Fibroblast of lung (primary cell): ENCODE results near the gene USP30. TPM values are rescaled to one million over a fixed set of nuclear protein-coding genes. Genes with fewer than 3 reads are reported as not detected.

Experiments used
- DNase-seq, 2 donors: peaks; one replicate each; pipeline versions ENCODE4 v3.0.0 to v3.0.0-alpha.2; 2010; ENCODE audit warnings: low read depth in 2 of 2
- H2AFZ ChIP-seq: 2 replicates; pipeline ENCODE4 v1.5.1; 2012; ENCODE audit warnings: low read length, control low read depth, inconsistent platforms
- H3K27ac ChIP-seq: 2 replicates; pipeline ENCODE4 v1.5.1; 2011; ENCODE audit warnings: low read length, control low read depth; ENCODE audit not compliant: insufficient read depth
- H3K27me3 ChIP-seq: 2 replicates; pipeline ENCODE4 v1.5.1; 2011; ENCODE audit warnings: mild to moderate bottlenecking, low read length; ENCODE audit not compliant: control insufficient read depth, insufficient read depth
- H3K36me3 ChIP-seq: 2 replicates; pipeline ENCODE4 v1.5.1; 2011; ENCODE audit warnings: low read length; ENCODE audit not compliant: control insufficient read depth, insufficient read depth
- H3K4me1 ChIP-seq: 2 replicates; pipeline ENCODE4 v1.5.1; 2011; ENCODE audit warnings: low read length; ENCODE audit not compliant: control insufficient read depth, insufficient read depth; ENCODE audit errors: extremely low read depth
- H3K4me2 ChIP-seq: 2 replicates; pipeline ENCODE4 v1.5.1; 2011; ENCODE audit warnings: low read length, control low read depth; ENCODE audit not compliant: insufficient read depth; ENCODE audit errors: extremely low read depth
- H3K4me3 ChIP-seq, 4 experiments: fragments of 200-600 bp in 1 of 4; sonication (generic) in 1 of 4; replicated peaks in 1 of 4; 2 replicates each; pipeline ENCODE4 v1.5.1; 2011 to 2016; ENCODE audit warnings: low read length in 4 of 4, low read depth in 3 of 4, mild to moderate bottlenecking in 3 of 4, control low read depth in 2 of 4, inconsistent platforms in 1 of 4, mixed read lengths in 1 of 4; ENCODE audit not compliant: insufficient read depth in 1 of 4; ENCODE audit errors: control extremely low read depth in 1 of 4
- H3K79me2 ChIP-seq: 2 replicates; pipeline ENCODE4 v1.5.1; 2012; ENCODE audit warnings: mild to moderate bottlenecking, low read length, inconsistent platforms; ENCODE audit not compliant: control insufficient read depth, insufficient read depth
- H3K9ac ChIP-seq: 2 replicates; pipeline ENCODE4 v1.5.1; 2011; ENCODE audit warnings: mild to moderate bottlenecking, low read length, control low read depth; ENCODE audit not compliant: insufficient read depth
- H3K9me3 ChIP-seq: 2 replicates; pipeline ENCODE4 v1.5.1; 2012; ENCODE audit warnings: low read depth, low read length; ENCODE audit not compliant: control insufficient read depth, insufficient read depth
- H4K20me1 ChIP-seq: 2 replicates; pipeline ENCODE4 v1.5.1; 2011; ENCODE audit warnings: low read length; ENCODE audit not compliant: control insufficient read depth, insufficient read depth; ENCODE audit errors: extremely low read depth
- EZH2 ChIP-seq: IDR thresholded peaks from 2 replicates; pipeline ENCODE4 v1.5.1; 2012; ENCODE audit warnings: low read length, control low read depth, mild to moderate bottlenecking; ENCODE audit errors: missing control alignments
- polyA plus RNA-seq, 2 donors: library from polyadenylated mRNA; depleted of rRNA in 1 of 2; stranded (reverse) in 1 of 2; unstranded in 1 of 2; fragments of >200 nt; gene quantifications; 2 replicates each; pipeline ENCODE4 v1.2.1, GENCODE V29; 2011 to 2012; ENCODE audit warnings: missing spikeins in 1 of 2
- total RNA-seq: library from RNA; depleted of rRNA; stranded (reverse); fragments of >200 nt; gene quantifications from 2 replicates; pipeline ENCODE4 v1.2.1, GENCODE V29; 2014
- TF ChIP-seq, protein P1 (sequence below), 2 donors: IDR thresholded peaks in 1 of 2; conservative IDR thresholded peaks in 1 of 2; 1 replicate in 1 of 2; 2 replicates in 1 of 2; pipeline ENCODE4 v1.5.1; 2011 to 2012; ENCODE audit warnings: low read length in 2 of 2, control low read depth in 1 of 2, inconsistent platforms in 1 of 2, low read depth in 1 of 2, mild to moderate bottlenecking in 1 of 2

The USP30 gene
- total and polyA plus RNA-seq, 2 donors (not counting 1 experiment from before 2014, with no cell fraction given), result 9.9 to 13.9 TPM

DNA sequence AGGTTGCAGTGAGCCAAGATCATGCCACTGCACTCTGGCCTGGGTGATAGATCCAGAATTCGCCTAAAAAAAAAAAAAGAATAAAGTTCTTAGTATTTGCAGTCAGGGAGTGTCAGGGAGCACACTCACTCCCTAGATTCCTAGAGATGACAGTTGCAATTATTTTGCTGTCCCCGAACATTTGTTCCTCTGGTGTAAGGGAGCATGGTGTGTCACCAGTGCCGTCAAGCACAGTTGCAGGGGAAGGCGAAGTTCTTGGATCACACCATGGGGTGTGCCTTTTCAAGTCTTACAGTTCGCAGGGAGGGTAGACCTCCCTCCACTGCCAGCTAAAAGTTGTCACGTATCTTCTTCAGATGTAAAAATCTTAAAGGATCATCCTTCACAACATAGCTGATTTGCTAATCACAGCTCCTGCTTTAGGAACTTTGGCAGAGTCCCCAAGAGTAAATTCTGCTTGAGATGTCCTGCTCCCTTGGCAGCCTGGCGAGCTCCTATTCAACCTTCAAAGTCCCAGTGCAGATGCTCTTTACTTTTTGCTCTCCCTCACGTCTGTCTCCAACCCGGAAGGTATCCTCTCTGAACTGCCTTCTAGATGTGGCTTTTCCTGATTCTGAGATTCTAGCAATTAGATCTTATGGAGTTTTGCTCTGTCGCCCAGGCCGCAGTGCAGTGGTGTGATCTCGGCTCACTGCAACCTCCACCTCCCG, 75.3 kb downstream of the USP30 start:
- no peak for DNase-seq
- no peak overlapping the region for H3K27ac ChIP-seq

DNA sequence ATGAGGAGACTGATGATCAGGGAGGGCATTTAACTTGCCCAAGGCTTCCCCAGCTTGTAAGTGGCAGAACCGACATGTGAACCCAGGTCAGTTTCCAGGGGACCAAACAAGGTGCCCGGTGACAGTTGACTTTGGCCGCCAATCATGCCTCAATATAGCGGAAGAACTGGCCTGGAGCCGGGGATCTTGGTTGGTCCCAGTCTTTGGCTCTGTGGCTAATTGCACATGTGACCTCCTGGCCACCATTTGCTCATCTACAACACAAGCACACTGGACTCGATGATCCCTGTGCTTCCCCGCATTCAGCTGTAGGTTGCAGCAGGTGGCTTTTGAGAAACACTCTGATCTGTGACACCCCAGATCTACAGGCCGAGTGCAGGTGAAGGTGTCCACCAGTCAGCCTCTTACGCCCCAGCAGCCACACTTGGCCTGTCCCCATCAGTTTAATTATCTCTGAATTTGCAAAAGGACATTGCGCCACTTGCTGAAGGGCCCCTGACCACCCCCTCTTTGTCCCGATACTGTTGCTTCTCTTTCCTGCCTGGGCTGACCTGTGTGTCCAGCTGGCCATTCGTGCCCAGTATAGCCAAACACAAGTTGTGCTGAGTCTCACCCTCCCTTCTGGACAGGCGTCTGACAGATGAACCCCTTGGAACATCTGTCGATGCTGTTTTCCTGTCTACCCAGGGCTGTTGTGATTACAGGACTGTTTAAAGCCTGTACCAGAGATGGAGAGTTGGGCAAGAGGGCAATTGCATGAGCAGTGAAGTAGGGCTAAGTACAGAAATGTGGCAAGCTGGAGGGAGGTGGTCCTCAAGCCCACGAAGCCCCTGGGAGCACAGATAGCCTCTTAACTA, 78.1 kb downstream of the USP30 start:
- H3K27ac ChIP-seq, result no peak overlapping the region

More for the DNA sequence above, 75.3 kb downstream of the USP30 start:
- Histone ChIP-seq H3K4me3 (no peak overlapping the region), H3K9ac (no peak overlapping the region), H4K20me1 (no peaks in the 10 kb centered on the region), H3K27me3 (peaks cover 8% of the 10 kb centered on the region), H3K4me2 (no peak overlapping the region), H3K4me1 (no peaks in the 10 kb centered on the region), H3K79me2 (no peaks in the 10 kb centered on the region), H3K9me3 (no peaks in the 10 kb centered on the region), H3K36me3 (no peaks in the 10 kb centered on the region), H2AFZ (no peak overlapping the region)
- TF ChIP-seq, protein P1, sequence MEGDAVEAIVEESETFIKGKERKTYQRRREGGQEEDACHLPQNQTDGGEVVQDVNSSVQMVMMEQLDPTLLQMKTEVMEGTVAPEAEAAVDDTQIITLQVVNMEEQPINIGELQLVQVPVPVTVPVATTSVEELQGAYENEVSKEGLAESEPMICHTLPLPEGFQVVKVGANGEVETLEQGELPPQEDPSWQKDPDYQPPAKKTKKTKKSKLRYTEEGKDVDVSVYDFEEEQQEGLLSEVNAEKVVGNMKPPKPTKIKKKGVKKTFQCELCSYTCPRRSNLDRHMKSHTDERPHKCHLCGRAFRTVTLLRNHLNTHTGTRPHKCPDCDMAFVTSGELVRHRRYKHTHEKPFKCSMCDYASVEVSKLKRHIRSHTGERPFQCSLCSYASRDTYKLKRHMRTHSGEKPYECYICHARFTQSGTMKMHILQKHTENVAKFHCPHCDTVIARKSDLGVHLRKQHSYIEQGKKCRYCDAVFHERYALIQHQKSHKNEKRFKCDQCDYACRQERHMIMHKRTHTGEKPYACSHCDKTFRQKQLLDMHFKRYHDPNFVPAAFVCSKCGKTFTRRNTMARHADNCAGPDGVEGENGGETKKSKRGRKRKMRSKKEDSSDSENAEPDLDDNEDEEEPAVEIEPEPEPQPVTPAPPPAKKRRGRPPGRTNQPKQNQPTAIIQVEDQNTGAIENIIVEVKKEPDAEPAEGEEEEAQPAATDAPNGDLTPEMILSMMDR (conservative IDR thresholded peaks at IDR 0.05 in 1 of 2, IDR thresholded peaks at IDR 0.05 in 1 of 2; ENCODE audit: low read depth in 1 of 2, low read length in 2 of 2), result no peak
- no peak for TF ChIP-seq EZH2

More for the DNA sequence above, 78.1 kb downstream of the USP30 start:
- H3K36me3 ChIP-seq, result no peaks in the 10 kb centered on the region
- no peak for TF ChIP-seq EZH2
- TF ChIP-seq, protein P1 (conservative IDR thresholded peaks at IDR 0.05 in 1 of 2, IDR thresholded peaks at IDR 0.05 in 1 of 2; ENCODE audit: low read depth in 1 of 2, low read length in 2 of 2), result no peak
- H3K4me3 ChIP-seq, result no peak overlapping the region
- no peaks in the 10 kb centered on the region for H3K4me1 ChIP-seq
- no peak overlapping the region for H3K9ac ChIP-seq
- no peak overlapping the region for H3K4me2 ChIP-seq
- DNase-seq, result no peak
- peaks cover 10% of the 10 kb centered on the region for H3K27me3 ChIP-seq
- H3K79me2 ChIP-seq, result no peaks in the 10 kb centered on the region
- H4K20me1 ChIP-seq, result no peaks in the 10 kb centered on the region
- no peaks in the 10 kb centered on the region for H3K9me3 ChIP-seq
- no peak overlapping the region for H2AFZ ChIP-seq
